HG03469 (cell line): ENCODE measurements around the gene GDPD2.

ENCODE experiments used
- ATAC-seq: cut with Tn5 transposase; IDR thresholded peaks from one replicate; pipeline ENCODE4 v1.9.1; 2021; ENCODE audit warnings: mild to moderate bottlenecking, moderate library complexity, moderate number of reproducible peaks; ENCODE audit not compliant: unreplicated experiment

GDPD2 gene

DNA sequence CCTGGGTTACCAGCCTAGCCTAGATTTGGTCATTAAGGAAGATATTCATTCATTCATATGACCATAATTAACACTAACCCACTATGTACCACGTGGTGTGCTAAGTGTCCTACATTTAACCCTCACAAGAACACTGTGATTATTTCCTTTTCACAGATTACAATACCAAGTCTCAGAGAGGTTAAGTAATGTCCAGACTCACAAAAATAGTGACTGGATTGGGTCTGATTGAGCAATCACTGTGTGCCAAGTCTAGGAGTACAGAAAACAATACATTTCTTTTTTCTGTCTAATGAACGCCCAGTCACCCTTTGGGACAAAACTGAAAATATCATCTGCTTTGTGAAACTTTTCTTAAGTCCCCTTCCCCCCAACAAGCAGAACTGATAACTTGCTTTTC lies 13.9 kb downstream of the GDPD2 start:
- no peak for ATAC-seq

DNA sequence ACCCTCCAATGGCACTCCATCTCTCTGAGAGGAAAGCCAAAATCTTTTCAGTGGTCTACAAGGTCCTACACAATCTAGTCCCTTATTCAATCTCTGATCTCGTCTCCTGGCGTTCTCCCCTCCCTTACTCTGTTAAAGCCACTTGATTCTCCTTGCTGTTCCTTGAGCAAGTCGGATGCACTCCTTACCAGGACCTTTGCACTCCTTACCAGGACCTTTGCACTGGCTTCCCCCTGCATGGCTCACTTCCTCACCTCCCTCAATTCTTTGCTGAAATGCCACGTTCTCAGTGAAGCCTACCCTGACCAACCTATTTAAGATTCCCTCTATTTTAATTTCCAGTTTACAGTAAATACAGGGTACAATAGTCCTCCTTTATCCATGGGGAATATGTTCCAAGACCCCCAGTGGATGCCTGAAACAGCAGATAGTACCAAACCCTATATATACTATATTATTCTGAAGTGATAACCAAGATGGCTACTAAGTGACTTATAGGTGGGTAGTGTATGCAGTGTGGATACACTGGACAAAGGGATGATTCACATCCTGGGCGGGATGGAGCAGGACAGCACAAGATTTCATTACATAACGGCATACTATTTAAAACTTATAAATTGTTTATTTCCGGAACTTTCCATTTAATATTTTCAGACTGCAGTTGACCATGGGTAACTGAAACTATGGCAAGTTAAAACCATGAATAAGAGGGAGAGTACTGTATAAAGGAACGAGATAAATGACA lies 15.0 kb downstream of the GDPD2 start:
- ATAC-seq, result no peak

DNA sequence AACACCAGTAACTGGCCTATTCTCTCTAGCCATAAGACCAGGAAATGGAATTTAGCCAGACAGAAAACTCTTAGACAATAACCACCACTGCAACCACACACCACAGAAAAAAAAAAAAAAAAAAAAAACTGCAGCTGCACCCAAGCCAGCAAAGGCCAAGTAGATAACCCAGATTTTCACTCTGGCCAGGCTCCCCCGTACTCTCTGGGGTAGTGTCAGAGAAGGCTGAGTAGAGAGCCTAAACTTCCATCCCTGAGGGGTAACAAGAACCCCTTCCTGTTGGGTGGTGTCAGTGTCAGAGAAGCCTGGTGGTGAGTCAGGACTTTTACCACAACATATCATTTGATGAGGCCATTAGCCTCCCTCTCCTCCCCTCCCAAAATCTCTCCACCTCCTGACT lies 15.9 kb downstream of the GDPD2 start:
- no peak for ATAC-seq

DNA sequence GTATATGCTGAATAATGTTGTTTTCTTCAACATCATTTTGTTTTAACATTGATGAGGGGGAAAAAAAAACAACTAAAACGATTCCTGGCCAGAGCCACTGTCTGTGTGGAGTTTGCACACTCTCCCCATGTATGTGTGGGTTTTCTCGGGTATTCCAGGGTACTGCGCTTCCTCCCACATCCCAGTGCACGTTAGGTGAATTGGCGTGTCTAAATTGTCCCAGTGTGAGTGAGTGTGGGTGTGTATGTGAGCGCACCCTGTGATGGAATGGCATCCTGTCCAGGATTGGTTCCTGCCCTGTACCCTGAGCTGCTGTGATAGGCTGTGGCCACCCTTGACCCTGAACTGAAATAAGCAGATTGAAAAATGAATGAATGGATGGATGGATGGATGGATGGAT lies 19.1 kb downstream of the GDPD2 start:
- no peak for ATAC-seq

DNA sequence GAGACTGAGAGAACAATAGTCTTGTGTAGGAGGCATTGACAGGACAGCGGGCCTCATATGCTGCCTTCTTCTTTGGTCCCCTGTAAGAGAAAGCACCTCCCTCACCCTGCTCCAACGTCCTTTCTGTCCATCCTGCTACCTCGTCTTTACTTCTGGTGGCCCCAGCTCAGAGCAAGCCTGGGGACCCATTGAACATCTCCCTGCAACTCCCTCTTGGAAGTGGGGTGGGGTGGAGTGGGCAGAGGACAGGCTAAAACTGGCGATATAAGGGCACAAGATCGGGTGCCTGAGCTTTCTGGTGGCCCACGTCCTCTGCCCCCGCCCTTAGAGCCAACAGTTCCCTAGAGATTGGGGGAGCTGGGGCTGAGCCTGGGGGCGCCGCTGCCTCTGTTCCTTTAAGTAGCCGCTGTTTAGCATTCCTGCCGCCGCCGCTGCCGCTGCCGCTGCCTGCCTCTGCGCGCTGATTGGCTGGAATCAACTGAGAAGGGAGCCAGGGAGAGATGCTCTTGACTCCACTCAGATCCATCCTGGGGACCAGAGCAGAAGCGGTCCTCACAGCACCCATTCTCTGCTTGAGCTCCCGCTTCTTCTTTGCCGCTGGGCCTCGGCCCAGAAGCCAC lies 21.3 kb downstream of the GDPD2 start, which contains the start of gene DLG3:
Gene DLG3, plus strand, starts transcription at position 510 of the 620 bp plus-strand sequence. CDS start 367 bp downstream, outside the sequence.
- no peak for ATAC-seq

DNA sequence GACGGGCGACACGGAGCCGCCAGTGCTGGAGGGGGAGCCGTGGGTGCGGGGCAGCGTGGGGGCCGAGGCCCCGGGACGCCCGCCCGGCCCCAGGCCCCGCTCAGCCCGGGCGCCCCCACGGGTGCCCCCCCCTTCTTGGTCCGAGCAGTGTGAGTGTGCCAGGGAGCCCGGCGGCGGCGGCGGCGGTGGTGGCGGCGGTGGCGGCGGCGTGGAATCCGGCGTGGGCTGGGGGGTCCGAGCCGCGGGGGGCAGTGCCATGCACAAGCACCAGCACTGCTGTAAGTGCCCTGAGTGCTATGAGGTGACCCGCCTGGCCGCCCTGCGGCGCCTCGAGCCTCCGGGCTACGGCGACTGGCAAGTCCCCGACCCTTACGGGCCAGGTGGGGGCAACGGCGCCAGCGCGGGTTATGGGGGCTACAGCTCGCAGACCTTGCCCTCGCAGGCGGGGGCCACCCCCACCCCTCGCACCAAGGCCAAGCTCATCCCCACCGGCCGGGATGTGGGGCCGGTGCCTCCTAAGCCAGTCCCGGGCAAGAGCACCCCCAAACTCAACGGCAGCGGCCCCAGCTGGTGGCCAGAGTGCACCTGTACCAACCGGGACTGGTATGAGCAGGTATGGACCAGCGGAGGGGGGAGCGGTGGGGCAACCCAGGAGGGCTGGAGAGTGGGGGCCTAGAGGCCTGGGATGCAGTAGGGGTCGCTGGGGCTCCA lies 22.0 kb downstream of the GDPD2 start:
- ATAC-seq, result no peak

DNA sequence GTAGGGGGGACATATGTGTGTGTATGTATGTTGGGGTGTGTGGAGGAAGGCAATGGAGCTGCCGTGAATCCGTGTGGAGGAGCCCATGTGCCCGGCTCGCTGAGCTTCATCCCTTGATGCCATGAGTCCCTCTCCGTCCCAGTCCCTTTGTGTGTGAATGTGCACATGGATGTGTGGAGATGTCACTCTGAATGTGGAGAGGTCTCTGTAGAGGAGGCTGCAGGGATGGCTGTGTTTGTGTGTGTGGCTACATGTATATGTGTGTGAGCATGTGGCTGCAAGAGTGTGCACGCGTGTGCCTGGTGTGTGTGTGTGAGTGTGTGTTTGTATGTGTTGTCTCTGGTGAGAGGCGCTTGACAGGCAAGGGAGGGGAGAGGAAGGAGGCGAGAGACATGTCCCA lies 22.8 kb downstream of the GDPD2 start:
- no peak for ATAC-seq

DNA sequence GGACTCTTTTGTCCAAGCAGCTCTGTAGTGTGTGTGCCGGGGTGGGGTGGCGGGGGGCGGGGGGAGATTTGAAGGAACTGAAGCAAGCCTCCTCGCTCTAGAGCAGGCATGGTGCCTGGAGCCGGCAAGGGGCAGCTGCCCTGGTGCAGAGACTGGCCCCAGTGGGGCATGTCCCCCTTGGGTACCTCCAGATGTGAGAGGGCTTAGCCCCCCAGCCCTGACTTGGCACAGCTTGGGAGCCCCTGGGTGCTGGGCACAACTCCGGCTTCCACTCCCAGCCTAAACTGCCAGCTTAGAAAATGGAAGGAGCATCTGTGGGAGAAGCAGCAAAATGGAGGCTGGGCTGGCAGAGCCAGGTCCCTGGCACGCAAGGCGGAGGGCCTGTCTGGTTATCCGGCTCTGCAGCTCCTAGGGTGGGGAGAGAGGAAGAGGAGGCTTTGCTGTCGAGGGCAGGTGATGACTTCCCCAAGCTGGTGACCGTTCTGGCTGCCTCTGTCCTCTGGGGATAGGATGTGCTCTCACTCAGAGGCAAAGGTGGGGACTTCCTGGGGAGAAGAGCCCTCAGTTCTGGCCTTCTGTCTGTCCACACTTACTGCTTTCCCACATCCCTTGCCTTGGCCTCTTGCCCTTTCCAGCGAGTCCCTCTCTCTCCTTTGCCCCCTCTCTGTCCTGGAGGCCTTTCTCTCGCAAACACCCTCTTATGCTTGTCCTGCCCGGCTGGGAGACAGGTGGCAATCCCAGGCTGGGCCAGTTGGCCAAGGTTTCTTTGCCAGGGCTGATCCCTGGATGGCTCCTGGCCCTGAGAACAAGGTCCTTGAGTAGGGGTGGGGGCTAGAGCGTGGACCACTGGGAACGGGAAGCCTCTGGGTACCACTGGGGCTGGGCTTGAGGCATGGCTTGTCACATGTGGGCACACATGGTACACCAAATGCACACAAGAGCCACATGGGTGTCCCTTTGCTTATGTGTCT lies 23.6 kb downstream of the GDPD2 start:
- no peak for ATAC-seq

DNA sequence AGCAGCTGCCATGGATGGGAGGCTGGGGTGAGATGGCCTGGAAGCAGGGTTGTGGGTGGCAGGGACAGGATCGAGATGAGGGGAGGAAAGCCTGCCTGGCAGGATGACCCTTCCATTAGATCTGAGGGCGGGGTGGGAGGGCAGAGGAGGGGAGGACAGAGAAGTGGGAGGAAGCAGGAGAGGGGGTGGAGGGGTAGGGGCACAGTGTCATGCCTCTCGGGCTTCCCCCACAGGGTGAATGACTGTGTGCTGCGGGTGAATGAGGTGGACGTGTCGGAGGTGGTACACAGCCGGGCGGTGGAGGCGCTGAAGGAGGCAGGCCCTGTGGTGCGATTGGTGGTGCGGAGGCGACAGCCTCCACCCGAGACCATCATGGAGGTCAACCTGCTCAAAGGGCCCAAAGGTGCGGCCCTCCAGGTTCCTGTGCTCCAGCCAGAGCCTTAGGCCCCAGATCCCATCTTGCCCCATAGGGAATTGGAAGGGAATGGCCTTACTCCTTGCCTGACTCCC lies 26.4 kb downstream of the GDPD2 start:
- ATAC-seq, result no peak

DNA sequence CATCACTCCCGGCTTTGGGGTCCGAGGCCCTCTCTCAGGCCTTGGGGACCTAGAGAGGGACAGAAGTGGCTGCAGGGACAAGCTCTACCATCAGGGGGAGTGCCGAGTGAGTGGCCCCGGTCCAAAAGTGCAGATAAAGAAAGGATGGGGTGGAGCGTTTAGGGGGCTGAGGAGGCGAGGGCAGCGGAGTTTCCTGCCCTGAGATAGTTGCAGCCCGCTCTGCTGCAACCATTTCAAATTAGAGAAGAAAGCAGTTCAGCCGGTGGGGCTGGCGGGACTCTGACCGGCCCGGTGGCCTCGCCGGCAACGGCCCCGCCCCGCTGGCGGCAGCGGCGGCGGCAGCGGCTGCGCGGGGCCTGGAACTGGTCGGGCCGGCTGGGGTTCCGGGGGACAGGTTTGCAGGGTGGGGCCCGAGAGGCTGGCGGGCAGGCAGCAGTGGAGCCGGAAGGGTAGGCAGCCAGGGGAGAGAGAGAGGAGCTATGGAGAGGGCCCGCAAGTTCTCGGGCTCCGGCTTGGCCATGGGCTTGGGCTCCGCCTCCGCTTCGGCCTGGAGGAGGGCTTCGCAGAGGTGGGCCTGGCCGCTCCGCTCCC lies 29.1 kb downstream of the GDPD2 start:
- no peak for ATAC-seq

DNA sequence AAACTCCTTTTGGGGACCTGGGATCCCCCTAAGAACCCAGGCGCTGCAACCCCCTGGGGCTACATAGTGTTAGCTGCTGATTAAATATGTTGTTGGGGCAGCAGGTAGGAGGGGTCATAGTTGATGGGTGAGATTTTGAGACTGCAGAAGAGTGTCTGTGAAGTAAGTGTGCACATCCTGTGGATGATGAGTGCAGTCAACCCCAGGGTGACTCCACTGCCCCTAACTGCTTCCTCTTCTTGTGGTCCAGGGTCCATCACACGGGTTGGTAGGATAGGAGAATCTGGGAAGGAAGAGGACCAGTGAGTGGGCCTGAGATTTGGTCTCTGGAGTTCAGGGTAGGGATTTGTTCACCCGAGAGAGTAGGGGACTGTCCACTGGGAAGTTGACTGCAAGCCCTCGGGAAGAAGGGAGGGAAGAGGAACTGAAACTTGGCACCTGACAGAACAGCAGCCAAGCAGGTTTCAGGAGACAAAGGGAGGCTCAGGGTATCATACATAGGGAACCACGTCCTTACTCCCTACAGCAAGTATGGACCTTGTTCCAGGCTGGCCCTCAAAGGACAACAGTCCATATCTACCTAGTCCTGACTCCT lies 30.0 kb downstream of the GDPD2 start:
- no peak for ATAC-seq

DNA sequence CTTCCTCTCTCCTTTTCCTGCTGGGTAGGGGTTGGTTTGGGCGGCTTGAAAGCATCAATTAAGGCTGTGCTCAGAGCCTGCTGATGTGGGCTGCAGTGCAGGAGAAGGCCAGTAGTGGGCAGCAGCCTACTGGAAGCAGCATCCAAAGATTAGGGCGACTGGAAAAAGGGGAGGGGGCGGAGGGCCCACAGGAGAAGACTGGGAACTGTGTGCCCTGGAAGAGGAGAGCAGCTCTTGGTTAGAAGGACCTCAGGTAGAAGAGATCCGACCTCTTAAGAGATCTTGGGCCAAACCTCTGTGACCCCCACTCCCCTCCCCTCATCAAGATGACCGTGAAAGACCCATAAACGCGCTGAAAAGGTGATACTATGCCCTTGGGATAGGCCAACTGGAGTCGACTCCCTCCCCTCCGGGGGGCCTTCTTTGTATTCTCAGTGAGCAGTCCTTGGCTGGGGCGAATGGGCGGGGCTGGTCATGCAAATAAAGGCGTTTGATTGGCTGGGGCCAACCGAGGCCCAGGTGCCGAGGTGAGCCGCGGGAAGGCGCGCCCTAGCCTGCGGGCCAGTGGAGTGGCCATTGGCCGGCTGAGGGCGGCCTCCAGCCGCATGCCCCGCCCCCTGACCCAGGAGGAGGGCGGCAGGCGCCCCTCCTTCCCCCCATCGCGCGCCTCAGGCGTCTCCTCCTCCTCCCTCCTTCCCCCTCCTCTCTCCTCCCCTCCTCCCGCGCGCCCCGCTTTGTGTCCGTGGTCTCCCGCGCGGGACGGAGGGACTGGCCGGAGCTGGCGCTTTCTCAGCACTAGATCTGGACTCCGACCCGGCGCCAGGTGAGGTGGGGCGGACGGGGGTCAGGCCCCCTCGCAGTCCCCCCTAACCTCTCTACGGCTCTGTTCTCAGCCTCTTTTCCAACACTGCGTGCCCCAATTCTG lies 31.6 kb downstream of the GDPD2 start:
- no peak for ATAC-seq

DNA sequence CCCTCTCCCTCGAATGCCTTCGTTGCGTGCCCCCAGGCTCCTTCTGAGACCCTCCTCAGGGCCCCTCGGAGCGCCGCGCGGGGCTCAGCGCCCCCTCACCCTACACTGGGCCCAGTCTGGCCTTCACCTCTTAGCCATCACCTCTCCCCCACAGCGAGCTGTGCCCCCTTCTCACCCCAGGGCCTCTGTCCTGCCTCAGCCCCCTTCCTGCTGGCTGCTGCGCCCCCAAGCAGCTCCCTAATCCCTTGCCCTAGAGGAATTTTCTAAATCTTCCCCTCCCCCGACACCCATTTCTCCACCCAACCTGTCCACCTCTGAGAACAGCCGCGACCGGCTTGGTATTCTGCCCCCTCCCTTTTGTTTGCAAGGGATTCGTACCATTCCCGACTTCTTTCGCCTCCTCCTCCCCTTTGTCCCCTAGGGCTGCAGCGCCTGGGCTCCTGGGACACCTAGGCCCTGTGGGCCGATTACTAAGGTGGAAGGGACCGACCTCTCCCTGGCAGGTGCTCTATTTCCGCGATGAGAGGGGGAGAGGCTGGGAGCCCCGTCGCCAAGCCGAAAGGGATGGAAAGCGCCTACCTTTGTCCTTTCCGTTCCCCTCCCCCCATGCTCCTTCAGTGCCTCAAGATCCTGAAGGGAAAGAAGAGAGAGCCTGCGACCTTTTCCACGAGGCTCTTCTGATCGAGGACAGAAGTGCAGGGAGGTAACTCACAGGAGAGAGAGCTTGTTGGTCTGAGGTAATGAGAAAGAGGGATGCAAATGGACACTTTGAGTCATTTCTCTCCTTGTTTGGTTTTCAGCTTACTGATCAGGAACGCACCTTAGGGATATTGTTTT lies 32.5 kb downstream of the GDPD2 start:
- ATAC-seq, result no peak

DNA sequence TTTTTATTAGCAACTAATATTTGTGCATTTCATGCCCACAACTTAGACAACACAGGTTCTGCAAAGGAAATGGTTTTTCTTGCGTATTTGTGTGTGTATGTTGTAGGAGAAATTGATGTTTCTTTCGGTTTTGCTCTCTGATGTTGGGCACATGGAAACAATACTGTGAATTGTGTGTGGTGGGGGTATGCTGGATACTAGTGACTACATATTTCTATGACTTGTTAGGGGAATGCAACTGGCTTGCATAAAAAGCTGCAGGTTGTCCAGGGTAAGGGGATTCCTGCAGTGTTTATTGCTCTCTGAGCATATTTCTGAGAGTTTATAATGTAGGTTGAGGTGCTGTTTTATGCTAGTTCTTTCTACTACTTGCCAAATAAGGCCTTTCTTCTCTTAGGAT lies 33.1 kb downstream of the GDPD2 start:
- ATAC-seq, result no peak

DNA sequence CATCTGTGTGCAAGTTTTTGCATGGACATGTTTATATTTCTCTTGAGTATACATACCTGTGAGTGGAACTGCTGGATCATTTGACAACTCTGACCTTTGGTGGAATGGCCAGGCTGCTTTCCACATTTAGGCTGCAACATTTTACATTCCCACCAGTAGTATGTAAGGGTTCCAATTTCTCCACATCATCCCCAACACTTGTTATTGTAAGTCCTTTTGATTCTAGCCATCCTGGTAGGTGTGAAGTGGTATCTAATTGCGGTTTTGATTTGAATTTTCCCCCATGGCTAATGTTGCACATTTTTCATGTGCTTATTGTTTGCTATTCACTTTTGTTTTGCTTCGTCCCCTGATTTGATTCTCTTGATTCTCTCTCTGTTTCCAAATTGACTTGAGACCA lies 37.9 kb downstream of the GDPD2 start:
- ATAC-seq, result no peak

DNA sequence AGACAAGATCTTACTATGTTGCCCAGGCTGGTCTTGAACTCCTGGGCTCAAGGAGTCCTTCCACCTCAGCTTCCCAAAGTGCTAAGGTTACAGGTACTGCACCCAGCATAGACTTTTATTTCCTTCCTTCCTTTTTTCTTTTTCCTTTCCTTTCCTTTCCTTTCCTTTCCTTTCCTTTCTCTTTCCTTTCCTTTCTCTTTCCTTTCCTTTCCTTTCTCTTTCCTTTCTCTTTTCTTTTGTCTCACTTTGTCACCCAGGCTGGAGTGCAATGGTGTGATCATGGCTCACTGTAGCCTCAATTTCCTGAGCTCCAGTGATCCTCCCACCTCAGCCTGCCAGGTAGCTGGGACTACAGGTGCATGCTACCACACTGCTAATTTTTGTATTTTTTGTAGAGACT lies 40.9 kb downstream of the GDPD2 start:
- ATAC-seq, result no peak

DNA sequence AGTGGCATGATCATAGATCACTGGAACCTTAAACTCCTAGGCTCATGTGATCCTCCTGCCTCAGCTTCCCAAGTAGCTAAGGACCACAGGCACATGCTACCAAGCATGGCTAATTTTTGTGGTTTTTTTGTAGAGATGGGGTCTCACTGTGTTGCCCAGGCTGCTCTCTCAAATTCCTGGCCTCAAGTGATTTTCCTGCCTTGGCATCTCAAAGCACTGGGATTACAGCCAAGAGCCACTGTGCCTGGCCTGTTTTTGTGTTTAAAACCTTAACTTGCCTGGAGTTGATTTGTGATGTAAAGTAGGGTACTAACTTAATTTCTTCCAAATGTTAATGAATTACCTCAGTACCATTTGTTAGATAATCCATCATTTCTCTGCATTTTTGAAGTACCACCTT lies 43.9 kb downstream of the GDPD2 start:
- no peak for ATAC-seq

DNA sequence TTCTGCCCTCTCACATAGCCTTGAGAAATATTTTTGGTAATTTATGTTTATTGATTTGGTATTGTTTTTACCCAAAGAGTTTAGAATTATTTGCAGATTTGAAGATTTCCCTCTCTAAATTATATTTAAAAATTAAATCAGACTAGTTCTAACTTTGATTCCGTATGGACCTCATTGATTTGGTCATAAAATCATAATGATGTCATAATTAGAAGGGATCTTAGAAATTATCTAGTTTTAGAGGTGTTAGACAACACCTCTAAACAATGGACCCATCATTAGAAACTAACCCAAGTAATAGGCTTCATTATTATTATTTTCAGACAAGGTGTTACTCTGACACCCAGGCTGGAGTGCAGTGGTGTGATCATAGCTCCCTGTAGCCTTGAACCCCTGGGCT lies 45.6 kb downstream of the GDPD2 start:
- ATAC-seq, result no peak
